Calu3 (cell line): ENCODE data around the gene IL22. TPM values are rescaled to one million over a fixed set of nuclear protein-coding genes. Genes with fewer than 3 reads are reported as not detected.

Experiments used
- Bru-seq: library from RNA; stranded (reverse); fragments of 400-500 nt; gene quantifications from one replicate; lab custom pipeline; 2021; lab: Mats Ljungman, UMichigan
- BruChase-seq, 2 experiments: library from RNA; stranded (reverse); fragments of 400-500 nt; gene quantifications; one replicate each; lab custom pipeline; 2021; lab: Mats Ljungman, UMichigan
- BruUV-seq: library from RNA; stranded (reverse); fragments of 400-500 nt; replicated peaks from 2 replicates; lab custom pipeline; 2021; lab: Mats Ljungman, UMichigan
- CTCF ChIA-PET: fragments of 300-600 bp; sonication (Branson Sonifier 250); formaldehyde crosslinking; loops from one replicate; lab custom pipeline; 2022; ENCODE audit warnings: antibody characterized with exemption; lab: Charles Lee
- DNase-seq: peaks from one replicate; pipeline ENCODE4 v3.0.0; 2022
- H3K27ac Mint-ChIP-seq: one replicate; pipeline ENCODE4 v1.8.0; 2022; ENCODE audit warnings: mixed read lengths; ENCODE audit not compliant: unreplicated experiment
- H3K27me3 Mint-ChIP-seq: one replicate; pipeline ENCODE4 v1.8.0; 2022; ENCODE audit warnings: mixed read lengths; ENCODE audit not compliant: unreplicated experiment
- H3K36me3 Mint-ChIP-seq: one replicate; pipeline ENCODE4 v1.8.0; 2022; ENCODE audit warnings: mild to moderate bottlenecking, moderate library complexity, mixed read lengths; ENCODE audit not compliant: insufficient read depth, unreplicated experiment
- H3K4me1 Mint-ChIP-seq: one replicate; pipeline ENCODE4 v1.8.0; 2022; ENCODE audit warnings: mild to moderate bottlenecking, low read depth, mixed read lengths; ENCODE audit not compliant: unreplicated experiment
- H3K4me3 Mint-ChIP-seq: one replicate; pipeline ENCODE4 v1.8.0; 2022; ENCODE audit warnings: mild to moderate bottlenecking, low read depth, moderate library complexity, mixed read lengths; ENCODE audit not compliant: unreplicated experiment
- H3K9me3 Mint-ChIP-seq: one replicate; pipeline ENCODE4 v1.8.0; 2022; ENCODE audit warnings: low read depth, mixed read lengths; ENCODE audit not compliant: unreplicated experiment
- intact Hi-C: fragments of 100-400 bp; cut with micrococcal nuclease; formaldehyde crosslinking; loops from one replicate; pipeline ENCODE4 v1.10.0; 2022; ENCODE audit not compliant: unreplicated experiment
- long read RNA-seq: library from polyadenylated mRNA; stranded (forward); transcript quantifications from one replicate; pipeline ENCODE4 v2.0.0, GENCODE V29; 2022
- total RNA-seq: library from RNA; stranded (reverse); gene quantifications from 2 replicates; pipeline ENCODE4 v1.2.3, GENCODE V29; 2022
- TF ChIP-seq, protein P1 (sequence below): fragments of 200-600 bp; IDR thresholded peaks from one replicate; pipeline ENCODE4 v1.8.0; 2022; ENCODE audit warnings: antibody characterized with exemption; ENCODE audit not compliant: unreplicated experiment

IL22 gene
- total RNA-seq (not detected in 2 replicates), Bru-seq, nascent RNA (not detected), BruChase-seq, experiment 1, labeled RNA remaining after a 6-hour chase (not detected), BruChase-seq, experiment 2, labeled RNA remaining after a 2-hour chase (not detected)
- long read RNA-seq = 0 reads

- no peak within 1 kb of the TSS for H3K27ac Mint-ChIP-seq
- intact Hi-C loops = no loop called here
- CTCF ChIA-PET = no interaction called here
- TF ChIP-seq, protein P1, sequence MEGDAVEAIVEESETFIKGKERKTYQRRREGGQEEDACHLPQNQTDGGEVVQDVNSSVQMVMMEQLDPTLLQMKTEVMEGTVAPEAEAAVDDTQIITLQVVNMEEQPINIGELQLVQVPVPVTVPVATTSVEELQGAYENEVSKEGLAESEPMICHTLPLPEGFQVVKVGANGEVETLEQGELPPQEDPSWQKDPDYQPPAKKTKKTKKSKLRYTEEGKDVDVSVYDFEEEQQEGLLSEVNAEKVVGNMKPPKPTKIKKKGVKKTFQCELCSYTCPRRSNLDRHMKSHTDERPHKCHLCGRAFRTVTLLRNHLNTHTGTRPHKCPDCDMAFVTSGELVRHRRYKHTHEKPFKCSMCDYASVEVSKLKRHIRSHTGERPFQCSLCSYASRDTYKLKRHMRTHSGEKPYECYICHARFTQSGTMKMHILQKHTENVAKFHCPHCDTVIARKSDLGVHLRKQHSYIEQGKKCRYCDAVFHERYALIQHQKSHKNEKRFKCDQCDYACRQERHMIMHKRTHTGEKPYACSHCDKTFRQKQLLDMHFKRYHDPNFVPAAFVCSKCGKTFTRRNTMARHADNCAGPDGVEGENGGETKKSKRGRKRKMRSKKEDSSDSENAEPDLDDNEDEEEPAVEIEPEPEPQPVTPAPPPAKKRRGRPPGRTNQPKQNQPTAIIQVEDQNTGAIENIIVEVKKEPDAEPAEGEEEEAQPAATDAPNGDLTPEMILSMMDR = no peak
- H3K4me3 Mint-ChIP-seq = no peak within 1 kb of the TSS
- no peaks in the 10 kb centered on the region for H3K4me1 Mint-ChIP-seq
- H3K9me3 Mint-ChIP-seq = no peaks in the 10 kb centered on the region
- peaks cover 79% of the 10 kb centered on the region for H3K27me3 Mint-ChIP-seq
- no TSS peak for BruUV-seq
- DNase-seq = no peak
- no peaks in the 10 kb centered on the region for H3K36me3 Mint-ChIP-seq
Observed at GRCh38 chr12:68253504-68253903, at the start of gene IL22. TSS of gene IL22 (minus strand) at chr12:68253604. CDS start at chr12:68253448, 156 bp downstream.

DNA sequence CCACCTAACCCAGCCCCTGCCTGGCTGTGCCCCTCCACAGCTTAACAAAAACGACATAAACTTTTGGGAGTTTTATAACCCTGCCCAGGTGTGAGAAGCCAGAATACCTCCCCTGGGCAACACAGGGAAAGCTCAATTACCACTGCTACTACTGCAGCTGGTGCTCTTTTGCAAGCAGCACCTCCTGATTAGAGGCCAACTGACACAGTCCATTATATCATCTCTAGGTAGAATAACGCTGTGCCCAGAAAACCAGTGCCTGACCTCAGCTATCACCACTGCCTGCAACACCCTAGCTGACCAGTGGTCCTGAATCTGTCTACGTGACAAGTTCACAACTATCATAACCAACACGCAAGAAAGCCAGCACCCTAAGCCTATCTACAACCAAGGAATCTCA is 44.5 kb upstream of the IL22 start:
- CTCF ChIA-PET = no interaction called here
- BruUV-seq = no TSS peak

DNA sequence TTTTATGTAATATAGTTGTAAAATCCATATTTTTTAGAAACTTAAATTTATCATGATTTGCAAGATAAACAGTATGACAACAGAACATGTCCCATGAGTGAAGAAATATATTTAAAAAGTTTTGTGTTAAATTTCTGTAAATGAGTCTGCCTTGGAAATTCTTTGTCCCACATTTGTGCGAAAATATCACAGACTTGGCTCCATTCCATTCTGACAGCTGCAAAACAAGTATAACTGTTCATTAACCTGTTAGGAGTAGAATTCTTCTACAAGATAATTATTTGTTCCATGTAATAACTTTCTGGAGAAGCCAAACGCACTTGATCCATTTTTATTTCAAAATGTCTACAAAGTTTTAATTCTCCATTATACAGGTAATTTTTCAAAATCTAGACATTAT is 40.8 kb upstream of the IL22 start:
- H3K36me3 Mint-ChIP-seq = no peaks in the 10 kb centered on the region
- DNase-seq = no peak
- no peaks in the 10 kb centered on the region for H3K4me1 Mint-ChIP-seq
- H3K4me3 Mint-ChIP-seq = no peak overlapping the region
- TF ChIP-seq, protein P1 = no peak
- no peaks in the 10 kb centered on the region for H3K27me3 Mint-ChIP-seq
- CTCF ChIA-PET = no interaction called here
- intact Hi-C loops = no loop called here
- H3K9me3 Mint-ChIP-seq = no peaks in the 10 kb centered on the region
- BruUV-seq = no TSS peak
- H3K27ac Mint-ChIP-seq = no peak overlapping the region

More for the DNA sequence above, 44.5 kb upstream of the IL22 start:
- H3K4me3 Mint-ChIP-seq = no peak overlapping the region
- no peaks in the 10 kb centered on the region for H3K4me1 Mint-ChIP-seq
- TF ChIP-seq, protein P1 = no peak
- no peak overlapping the region for H3K27ac Mint-ChIP-seq
- no peaks in the 10 kb centered on the region for H3K36me3 Mint-ChIP-seq
- H3K9me3 Mint-ChIP-seq = no peaks in the 10 kb centered on the region
- H3K27me3 Mint-ChIP-seq = no peaks in the 10 kb centered on the region
- no peak for DNase-seq
- intact Hi-C loops = no loop called here

DNA sequence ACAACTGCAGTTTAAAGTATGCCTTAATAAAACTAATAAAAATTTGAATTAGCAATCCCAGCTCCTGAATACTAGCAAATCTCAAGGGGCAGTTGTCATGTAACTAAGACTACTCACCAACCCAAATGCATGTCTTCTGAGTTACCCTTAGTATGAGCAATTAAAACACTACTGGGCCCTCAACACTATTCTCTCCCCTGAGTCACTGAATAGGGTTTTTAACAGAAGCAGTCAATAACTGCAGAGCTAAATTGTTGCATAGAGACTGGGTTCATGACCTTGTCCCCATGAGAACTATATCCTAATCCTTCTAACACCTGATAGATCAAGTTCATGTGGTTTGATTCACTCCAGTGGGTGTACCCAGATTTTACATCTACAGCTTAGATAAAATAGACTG is 39.9 kb upstream of the IL22 start:
- no peaks in the 10 kb centered on the region for H3K36me3 Mint-ChIP-seq
- no TSS peak for BruUV-seq
- no peaks in the 10 kb centered on the region for H3K27me3 Mint-ChIP-seq
- DNase-seq = no peak
- CTCF ChIA-PET = no interaction called here
- TF ChIP-seq, protein P1 = no peak
- no peak overlapping the region for H3K4me3 Mint-ChIP-seq
- H3K27ac Mint-ChIP-seq = no peak overlapping the region
- intact Hi-C loops = no loop called here
- H3K9me3 Mint-ChIP-seq = no peaks in the 10 kb centered on the region
- H3K4me1 Mint-ChIP-seq = no peaks in the 10 kb centered on the region
